Glomerular visceral epithelial cell (primary cell): ENCODE results near the gene CDRT4.

Experiments
- DNase-seq: peaks from one replicate; pipeline ENCODE4 v3.0.0-alpha.2; 2016; ENCODE audit errors: extremely low spot score

Gene CDRT4

GRCh38 chr17:15431766-15432165 lies 35.7 kb downstream of the CDRT4 start:
- DNase-seq = no peak

- DNase-seq = no peak
Measured at GRCh38 chr17:15431196-15431595, 36.2 kb downstream of the CDRT4 start.

- no peak for DNase-seq
Measured at GRCh38 chr17:15424521-15424920, 42.9 kb downstream of the CDRT4 start.

- DNase-seq = no peak
Measured at GRCh38 chr17:15422392-15422965, 44.9 kb downstream of the CDRT4 start.

GRCh38 chr17:15418781-15419180 lies 48.6 kb downstream of the CDRT4 start:
- no peak for DNase-seq

GRCh38 chr17:15414532-15415306 lies 52.7 kb downstream of the CDRT4 start:
- no peak for DNase-seq

GRCh38 chr17:15413101-15413771 lies 54.2 kb downstream of the CDRT4 start:
- no peak for DNase-seq

GRCh38 chr17:15412606-15413005 lies 54.8 kb downstream of the CDRT4 start:
- no peak for DNase-seq

- no peak for DNase-seq
Measured at GRCh38 chr17:15411384-15412198, 55.8 kb downstream of the CDRT4 start.

GRCh38 chr17:15409721-15410250 lies 57.6 kb downstream of the CDRT4 start:
- DNase-seq = peak; percentile 59

GRCh38 chr17:15408803-15409202 lies 58.6 kb downstream of the CDRT4 start:
- DNase-seq = no peak

GRCh38 chr17:15406081-15406480 lies 61.3 kb downstream of the CDRT4 start:
- DNase-seq = peak; percentile 65

GRCh38 chr17:15405058-15405415 lies 62.4 kb downstream of the CDRT4 start:
- no peak for DNase-seq

GRCh38 chr17:15404106-15405057 lies 63.0 kb downstream of the CDRT4 start:
- peak; percentile 62 for DNase-seq

- DNase-seq = no peak
Measured at GRCh38 chr17:15403276-15403939, 64.0 kb downstream of the CDRT4 start.

GRCh38 chr17:15399443-15399842 lies 68.0 kb downstream of the CDRT4 start:
- no peak for DNase-seq

- peak; percentile 48 for DNase-seq
Measured at GRCh38 chr17:15398736-15399331, 68.6 kb downstream of the CDRT4 start.

- peak; percentile 69 for DNase-seq
Measured at GRCh38 chr17:15398291-15398690, 69.1 kb downstream of the CDRT4 start.

- DNase-seq = no peak
Measured at GRCh38 chr17:15397620-15398019, 69.8 kb downstream of the CDRT4 start.

- DNase-seq = no peak
Measured at GRCh38 chr17:15395091-15395490, 72.3 kb downstream of the CDRT4 start.
